ENCODE measurements around the gene VGLL1.

- TF ChIP-seq, protein P1, sequence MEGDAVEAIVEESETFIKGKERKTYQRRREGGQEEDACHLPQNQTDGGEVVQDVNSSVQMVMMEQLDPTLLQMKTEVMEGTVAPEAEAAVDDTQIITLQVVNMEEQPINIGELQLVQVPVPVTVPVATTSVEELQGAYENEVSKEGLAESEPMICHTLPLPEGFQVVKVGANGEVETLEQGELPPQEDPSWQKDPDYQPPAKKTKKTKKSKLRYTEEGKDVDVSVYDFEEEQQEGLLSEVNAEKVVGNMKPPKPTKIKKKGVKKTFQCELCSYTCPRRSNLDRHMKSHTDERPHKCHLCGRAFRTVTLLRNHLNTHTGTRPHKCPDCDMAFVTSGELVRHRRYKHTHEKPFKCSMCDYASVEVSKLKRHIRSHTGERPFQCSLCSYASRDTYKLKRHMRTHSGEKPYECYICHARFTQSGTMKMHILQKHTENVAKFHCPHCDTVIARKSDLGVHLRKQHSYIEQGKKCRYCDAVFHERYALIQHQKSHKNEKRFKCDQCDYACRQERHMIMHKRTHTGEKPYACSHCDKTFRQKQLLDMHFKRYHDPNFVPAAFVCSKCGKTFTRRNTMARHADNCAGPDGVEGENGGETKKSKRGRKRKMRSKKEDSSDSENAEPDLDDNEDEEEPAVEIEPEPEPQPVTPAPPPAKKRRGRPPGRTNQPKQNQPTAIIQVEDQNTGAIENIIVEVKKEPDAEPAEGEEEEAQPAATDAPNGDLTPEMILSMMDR (IDR thresholded peaks at IDR 0.05) = no peak
- no peak for TF ChIP-seq POLR2A (IDR thresholded peaks at IDR 0.05)
These were observed 23.7 kb downstream of the VGLL1 start for GRCh38 chrX:136555694-136556093.
